ENCODE measurements around the gene CXCL11.
"Not testable (repeated sequence)": the region's sequence is repeated elsewhere in the genome, so short reads cannot be mapped to it uniquely, and the experiment has no call there.

DNA sequence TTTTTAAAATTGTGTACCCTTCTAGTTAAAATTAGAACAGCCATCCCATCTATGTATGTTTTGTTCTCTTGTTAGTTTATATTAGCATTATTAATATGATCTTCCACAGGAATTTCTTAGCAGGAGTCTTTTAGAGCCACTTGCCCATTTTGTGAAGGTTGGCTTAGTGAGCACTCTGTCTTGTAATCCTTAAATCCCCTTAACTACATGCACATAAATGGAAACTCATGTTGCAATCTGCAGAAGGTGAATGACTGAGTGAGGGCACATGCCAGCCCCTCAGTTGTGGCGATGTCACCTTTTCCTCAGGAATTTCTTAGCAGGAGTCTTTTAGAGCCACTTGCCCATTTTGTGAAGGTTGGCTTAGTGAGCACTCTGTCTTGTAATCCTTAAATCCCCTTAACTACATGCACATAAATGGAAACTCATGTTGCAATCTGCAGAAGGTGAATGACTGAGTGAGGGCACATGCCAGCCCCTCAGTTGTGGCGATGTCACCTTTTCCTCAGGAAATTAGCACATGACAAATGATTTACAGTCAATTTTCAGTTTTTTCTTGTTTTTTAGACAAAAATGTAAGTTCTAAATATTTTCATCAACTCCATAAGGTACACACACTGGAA lies 37.2 kb downstream of the CXCL11 start:
- not testable (repeated sequence) for TF ChIP-seq CTCF, POLR2A (IDR thresholded peaks at IDR 0.05)
